ENCODE data around the gene ZBTB34.

The ZBTB34 gene

GRCh38 chr9:126932871-126933321 lies 72.5 kb downstream of the ZBTB34 start:
- DNase-seq, result no peak

DNA sequence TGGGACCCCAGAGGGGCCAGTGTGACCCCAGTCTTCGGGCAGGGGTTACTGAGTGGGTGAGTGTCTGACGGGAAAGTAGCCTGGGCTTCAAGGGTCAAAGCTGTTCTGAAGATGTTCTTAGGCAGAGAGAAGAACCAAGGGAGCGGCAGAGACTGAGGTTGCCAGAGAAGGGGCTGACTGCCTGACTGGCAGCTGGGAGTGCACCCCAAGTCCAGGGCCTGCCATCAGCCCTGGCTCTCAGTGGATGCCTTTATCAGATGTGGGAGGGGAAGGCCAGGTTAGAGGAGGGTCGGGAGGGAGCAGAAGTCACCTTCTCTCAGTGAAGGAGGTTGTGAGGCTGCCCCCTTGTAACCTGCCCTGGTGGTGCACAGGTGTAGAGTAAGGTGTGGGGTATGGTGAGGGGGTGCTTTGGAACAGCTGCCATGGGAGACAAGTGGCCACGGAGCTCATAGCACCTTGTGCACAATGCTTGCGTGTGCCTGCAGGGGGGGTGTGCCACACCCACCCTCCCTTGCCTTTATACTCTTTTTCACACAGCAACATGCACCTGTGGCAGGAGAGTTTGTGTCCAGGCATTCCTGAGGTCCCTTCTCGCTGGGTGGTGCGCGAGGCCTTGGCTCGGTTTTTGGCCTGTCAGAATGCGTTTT lies 73.0 kb downstream of the ZBTB34 start:
- no peak for DNase-seq

DNA sequence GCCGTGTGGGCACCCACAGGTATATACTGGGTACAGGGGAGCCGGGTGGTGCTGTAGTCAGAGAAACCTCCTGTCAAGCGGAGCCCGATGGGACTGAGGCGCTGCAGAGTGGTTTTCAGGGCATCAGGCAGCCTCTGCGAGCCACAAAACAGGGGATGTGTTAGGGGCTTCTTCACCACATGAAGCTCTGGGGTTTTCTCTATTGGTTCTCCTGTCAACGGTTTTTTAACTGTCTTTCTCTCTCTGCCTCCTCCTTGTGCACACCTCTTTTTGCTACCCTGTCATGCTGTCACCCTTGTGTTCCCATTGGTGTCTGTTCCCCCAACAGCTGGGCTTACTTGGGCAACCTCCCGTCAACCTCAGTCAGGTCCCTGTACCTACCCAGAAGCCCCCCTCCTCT lies 74.0 kb downstream of the ZBTB34 start:
- DNase-seq, result no peak
